ENCODE data around the gene TMEM164. TPM values are rescaled to one million over a fixed set of nuclear protein-coding genes. Genes with fewer than 3 reads are reported as not detected.

Gene TMEM164
- total RNA-seq, 4 donors from 2014 or later, result 29.3 to 64.7 (median 44.6) TPM

DNA sequence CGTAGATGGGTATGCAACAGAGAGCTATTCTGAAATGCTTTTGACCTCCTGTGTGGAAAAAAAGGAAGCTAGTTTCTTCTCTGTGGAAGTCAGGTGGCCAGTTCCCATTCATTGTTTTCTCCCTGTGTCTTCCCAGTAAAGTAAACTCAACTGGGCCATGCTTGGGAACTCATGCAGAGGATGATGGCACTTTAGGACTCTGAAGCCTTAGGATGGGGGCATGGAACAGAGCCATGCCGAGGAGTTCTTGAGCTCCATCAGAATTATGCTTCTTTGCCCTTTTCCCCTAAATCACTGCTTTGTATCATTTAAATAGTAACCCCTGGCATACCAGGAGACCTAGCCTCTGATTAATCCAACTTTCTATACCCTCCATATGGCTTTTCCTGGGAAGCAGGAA, 3.2 kb downstream of the TMEM164 start:
- no peak for TF ChIP-seq CTCF (IDR thresholded peaks at IDR 0.05; ENCODE audit: low read depth)

- no peak for TF ChIP-seq CTCF (IDR thresholded peaks at IDR 0.05; ENCODE audit: low read depth)
Observed at GRCh38 chrX:110006821-110007375, 4.0 kb downstream of the TMEM164 start.

DNA sequence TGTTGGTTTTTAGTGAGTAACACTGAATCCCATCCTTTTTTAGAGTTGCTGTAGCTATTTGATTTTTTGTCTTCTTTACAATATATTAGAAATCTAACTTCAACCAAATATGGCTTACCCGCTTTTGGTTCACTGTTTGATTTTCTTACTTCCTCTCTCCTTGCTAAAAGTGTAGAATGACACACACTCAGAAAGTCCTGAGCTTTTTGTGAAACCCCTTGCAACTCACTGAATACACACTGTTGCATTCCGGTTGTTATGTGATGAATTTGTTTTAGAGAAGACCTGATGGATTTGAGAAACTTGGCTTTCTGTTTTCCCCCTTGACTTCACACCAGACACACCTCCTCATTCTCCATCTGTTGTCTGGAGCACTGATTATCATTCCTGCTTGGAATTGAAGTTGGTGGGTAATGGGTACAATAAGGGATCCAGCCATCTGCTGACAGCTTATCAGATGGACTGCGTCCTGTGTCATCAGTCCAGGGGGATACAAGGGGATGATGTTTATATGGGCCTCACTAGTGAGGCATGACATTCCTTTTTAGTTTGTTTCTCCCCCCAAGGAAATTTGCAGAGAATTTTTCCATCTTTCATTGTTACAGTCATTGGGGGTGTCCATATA, 5.2 kb downstream of the TMEM164 start:
- no peak for TF ChIP-seq CTCF (IDR thresholded peaks at IDR 0.05; ENCODE audit: low read depth)

GRCh38 chrX:110012818-110013485, 10.0 kb downstream of the TMEM164 start:
- no peak for TF ChIP-seq CTCF (IDR thresholded peaks at IDR 0.05; ENCODE audit: low read depth)

- TF ChIP-seq CTCF (IDR thresholded peaks at IDR 0.05; ENCODE audit: low read depth), result no peak
Observed at GRCh38 chrX:110013968-110014367, 11.1 kb downstream of the TMEM164 start.

DNA sequence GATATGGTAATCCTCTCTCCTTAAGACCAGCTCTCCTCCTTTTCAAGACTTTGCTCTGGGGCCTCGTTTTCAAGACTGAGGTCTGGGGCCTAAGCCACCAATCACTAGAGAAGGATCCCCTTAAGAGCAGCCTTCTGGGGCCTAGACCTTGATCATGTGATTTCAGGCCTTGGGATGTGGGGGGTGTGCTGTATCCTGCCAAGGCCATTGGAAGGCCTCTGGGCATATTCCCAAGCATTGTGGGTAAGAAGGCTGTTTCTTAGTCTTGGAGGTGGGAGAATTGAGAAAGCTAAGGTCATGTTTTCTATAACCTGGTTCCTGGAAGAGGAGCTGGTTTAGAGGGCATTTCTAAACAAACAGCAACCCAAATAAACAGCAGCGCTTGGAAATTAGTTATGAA, 12.1 kb downstream of the TMEM164 start:
- no peak for TF ChIP-seq CTCF (IDR thresholded peaks at IDR 0.05; ENCODE audit: low read depth)

- TF ChIP-seq CTCF (IDR thresholded peaks at IDR 0.05; ENCODE audit: low read depth), result no peak
Observed at GRCh38 chrX:110015915-110016314, 13.0 kb downstream of the TMEM164 start.

All from subcutaneous adipose tissue (tissue), 4 donors.